NCI-H187 treated with DMSO at 0.1 percent for 48 hours (cell line): Measurements from ENCODE around the gene MAZ.
"Not testable (repeated sequence)": the region's sequence is repeated elsewhere in the genome, so short reads cannot be mapped to it uniquely, and the experiment has no call there.

Source experiments
- DNase-seq: peaks from one replicate; lab custom pipeline; 2025; lab: John Stamatoyannopoulos, UW

MAZ gene

GRCh38 chr16:29806099-29806579, at the start of gene MAZ:
Gene MAZ, plus strand, starts transcription at chr16:29806529. Its CDS starts 173 bp downstream, at chr16:29806702.
- no peak for DNase-seq

- no peak for DNase-seq
These were observed 49.7 kb upstream of the MAZ start for GRCh38 chr16:29756654-29757053.

GRCh38 chr16:29757086-29757485, 49.2 kb upstream of the MAZ start:
- not testable (repeated sequence) for DNase-seq

GRCh38 chr16:29757950-29758466, 48.3 kb upstream of the MAZ start:
- no peak for DNase-seq

- DNase-seq, result peak; percentile 49
These were observed 45.6 kb upstream of the MAZ start for GRCh38 chr16:29760567-29761279.

- not testable (repeated sequence) for DNase-seq
These were observed 45.1 kb upstream of the MAZ start for GRCh38 chr16:29761280-29761651.

- DNase-seq, result no peak
These were observed 44.4 kb upstream of the MAZ start for GRCh38 chr16:29761882-29762281.

GRCh38 chr16:29763326-29763725, 43.0 kb upstream of the MAZ start:
- no peak for DNase-seq

- DNase-seq, result peak; percentile 22
These were observed 40.9 kb upstream of the MAZ start for GRCh38 chr16:29765167-29766032.

GRCh38 chr16:29766571-29766970, 39.8 kb upstream of the MAZ start:
- no peak for DNase-seq

- DNase-seq, result no peak
These were observed 39.3 kb upstream of the MAZ start for GRCh38 chr16:29767062-29767461.

- DNase-seq, result no peak
These were observed 36.8 kb upstream of the MAZ start for GRCh38 chr16:29769507-29769906.

GRCh38 chr16:29770250-29770929, 35.9 kb upstream of the MAZ start:
- no peak for DNase-seq

- not testable (repeated sequence) for DNase-seq
These were observed 34.0 kb upstream of the MAZ start for GRCh38 chr16:29772330-29772729.

GRCh38 chr16:29774730-29775129, 31.6 kb upstream of the MAZ start:
- DNase-seq, result no peak

- DNase-seq, result no peak
These were observed 30.5 kb upstream of the MAZ start for GRCh38 chr16:29775742-29776408.

GRCh38 chr16:29777576-29778350, 28.6 kb upstream of the MAZ start, which contains the start of gene ZG16:
Gene ZG16, plus strand, starts transcription at chr16:29778256. Its CDS starts 1,011 bp downstream, at chr16:29779267.
- DNase-seq, result no peak

GRCh38 chr16:29779474-29779873, 26.9 kb upstream of the MAZ start:
- DNase-seq, result no peak

GRCh38 chr16:29783094-29783953, 23.0 kb upstream of the MAZ start:
- DNase-seq, result not testable (repeated sequence)

GRCh38 chr16:29784157-29784556, 22.2 kb upstream of the MAZ start:
- no peak for DNase-seq
